Stimulated activated naive CD8-positive, alpha-beta T cell treated with anti-CD3 and anti-CD28 coated beads, Interleukin-15, Interleukin-2, amounts not matched to agents 100 U/mL and 50 U/mL, for 24 hours (primary cell): ENCODE measurements around the gene ERCC8.
"Not testable (repeated sequence)": the region's sequence is repeated elsewhere in the genome, so short reads cannot be mapped to it uniquely, and the experiment has no call there.

Experiments
- ATAC-seq: fragments of 150-1000 bp; cut with Tn5 transposase; one replicate; pipeline ENCODE4 v1.10.0; 2021
- DNase-seq: peaks from one replicate; pipeline ENCODE4 v3.0.0; 2021

Gene ERCC8

DNA sequence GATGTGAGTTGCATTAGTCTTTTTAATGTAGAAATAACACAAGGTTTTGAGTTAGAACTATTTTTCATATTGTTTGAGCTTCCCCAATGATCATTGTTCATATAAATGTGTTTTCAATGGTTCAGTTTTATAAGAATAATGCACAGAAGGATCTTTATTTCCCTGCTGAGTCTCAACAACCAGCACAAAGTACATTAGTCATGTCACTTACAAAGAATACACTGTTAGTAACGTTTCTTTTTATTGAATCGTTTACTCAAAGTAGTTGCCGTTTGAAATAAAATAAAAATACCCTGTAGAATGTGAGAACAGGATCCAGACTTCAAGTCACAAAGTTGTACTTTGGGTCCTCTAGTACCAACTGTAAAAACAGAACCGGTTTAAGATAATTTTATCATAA is 41.5 kb downstream of the ERCC8 start:
- ATAC-seq, result no peak
- no peak for DNase-seq

DNA sequence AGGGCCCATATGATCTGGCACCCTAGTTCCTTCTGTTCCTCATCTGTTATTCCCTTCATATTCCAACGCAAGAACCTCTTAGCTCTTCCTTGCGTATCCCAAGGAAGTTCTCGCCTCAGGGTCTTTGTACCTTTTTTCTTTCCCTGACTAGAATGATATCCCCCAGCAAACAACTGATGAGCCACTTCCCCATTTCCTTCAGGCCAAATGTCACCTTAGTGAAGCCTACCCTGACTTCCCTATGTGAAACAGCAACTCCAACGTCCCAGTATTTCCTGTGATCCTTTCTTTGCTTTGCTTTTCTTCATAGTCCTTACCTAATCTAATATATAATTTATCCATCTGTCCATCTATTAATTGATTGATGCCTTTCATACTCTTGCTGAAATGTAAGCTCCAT is 47.9 kb downstream of the ERCC8 start:
- ATAC-seq, result no peak
- DNase-seq, result no peak

DNA sequence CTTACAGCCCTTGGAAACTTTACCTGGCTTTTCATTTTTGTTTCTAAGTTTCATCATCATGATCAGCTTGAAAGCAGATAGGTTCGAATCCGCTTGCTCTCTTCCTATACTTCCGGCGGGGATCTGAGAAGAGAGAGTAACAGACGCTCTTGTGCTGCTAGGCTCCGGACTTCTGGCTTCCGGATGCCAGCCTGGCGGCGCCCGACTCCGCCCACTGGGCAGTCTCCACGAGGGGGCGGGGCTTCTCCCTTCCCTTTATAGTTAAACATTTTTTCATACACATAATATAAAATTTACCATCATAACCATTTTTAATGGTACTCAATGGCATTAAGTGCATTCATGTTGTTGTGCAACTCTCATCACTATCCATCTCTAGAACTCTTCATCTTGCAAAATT is 51.3 kb downstream of the ERCC8 start:
- ATAC-seq (no peak), DNase-seq (no peak)

DNA sequence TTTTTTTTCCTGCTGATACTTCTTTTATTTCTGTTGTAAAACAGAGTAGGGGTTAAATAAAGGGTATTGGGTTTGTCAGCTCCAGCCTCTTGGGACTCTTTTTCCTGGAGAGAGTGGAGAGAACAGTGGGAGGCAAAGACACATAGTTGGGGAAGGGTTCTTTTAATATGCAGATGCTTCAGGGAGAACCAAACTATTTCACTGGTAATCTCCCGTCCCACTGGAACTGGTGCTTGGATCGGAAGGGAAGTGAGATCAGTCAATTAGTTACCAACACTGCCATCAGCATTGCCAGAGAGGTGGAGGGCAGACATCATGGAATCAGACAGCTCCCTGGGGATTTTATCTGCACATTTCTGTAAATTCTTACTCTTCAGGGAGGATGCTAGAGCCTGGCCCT is 53.2 kb downstream of the ERCC8 start:
- ATAC-seq, result no peak

DNA sequence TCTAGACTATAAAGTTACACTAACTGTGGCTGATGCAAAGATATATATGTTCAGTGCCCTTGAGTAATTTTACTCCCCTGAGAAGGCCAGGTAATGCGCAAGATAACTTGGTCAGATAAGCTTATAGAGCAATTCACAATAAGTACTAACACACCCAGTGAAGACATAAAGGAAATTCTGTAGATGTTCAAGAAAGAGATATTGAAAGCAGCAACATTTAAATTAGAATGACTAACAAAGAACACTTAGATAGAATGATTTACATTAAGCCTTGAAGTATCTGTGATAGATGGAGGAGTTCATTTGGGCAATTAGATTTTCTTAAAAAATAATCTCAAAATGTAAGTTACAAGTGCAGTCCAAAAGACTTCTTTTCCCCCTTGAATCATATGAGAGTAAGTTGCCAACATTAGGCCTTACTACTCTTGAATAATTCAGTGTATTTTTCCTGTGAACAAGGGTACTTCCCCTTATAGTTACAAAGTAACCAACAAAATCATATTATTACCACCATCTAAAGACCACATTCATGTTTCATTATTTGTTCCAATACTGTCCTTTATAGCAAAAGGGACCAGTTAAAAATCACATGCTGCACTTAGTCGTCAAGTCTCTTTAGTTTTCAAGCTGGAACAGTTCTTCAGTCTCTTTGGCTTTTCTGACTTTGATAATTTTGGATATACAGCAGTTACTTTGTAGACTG is 56.4 kb downstream of the ERCC8 start:
- ATAC-seq, result peak; percentile 55

More for the DNA sequence above, 53.2 kb downstream of the ERCC8 start:
- no peak for DNase-seq

DNA sequence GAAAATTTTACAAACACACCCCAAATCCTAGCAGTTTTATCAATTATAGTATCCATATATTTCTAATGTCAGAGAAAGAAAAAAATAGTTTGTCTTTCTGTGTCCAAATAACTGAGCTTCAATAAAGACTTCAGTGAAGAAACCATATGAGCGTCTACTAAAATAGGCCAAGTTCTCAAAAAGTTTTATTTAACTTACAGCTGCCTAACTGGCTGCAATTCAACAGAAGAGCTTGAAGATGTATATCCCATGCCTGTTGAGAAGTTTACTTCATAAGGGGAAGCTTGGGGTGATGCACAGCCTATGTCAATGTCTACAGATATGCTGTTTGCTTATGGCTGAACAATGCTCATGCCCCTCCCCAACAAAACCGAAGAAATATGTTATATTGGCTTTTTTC is 57.1 kb downstream of the ERCC8 start:
- DNase-seq (no peak), ATAC-seq (no peak)

More for the DNA sequence above, 56.4 kb downstream of the ERCC8 start:
- no peak for DNase-seq

DNA sequence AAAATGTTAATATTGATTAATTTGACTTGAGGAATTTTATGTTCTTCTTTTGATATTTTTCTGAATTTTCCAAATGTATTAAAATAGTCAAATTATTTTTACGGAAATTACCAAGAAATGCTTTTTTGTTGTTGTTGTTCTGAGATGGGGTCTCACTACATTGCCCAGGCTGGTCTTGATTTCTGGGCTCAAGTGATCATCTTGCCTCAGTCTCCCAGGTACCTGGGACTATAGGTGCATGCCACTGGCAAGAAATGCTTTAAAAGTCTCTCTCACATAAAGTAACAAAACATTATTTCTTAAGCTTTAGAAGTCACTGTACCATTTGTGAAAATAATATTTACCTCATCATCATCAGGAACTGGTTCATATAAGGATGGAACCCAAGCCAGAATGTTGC is 57.8 kb downstream of the ERCC8 start:
- ATAC-seq, result no peak
- DNase-seq, result no peak

DNA sequence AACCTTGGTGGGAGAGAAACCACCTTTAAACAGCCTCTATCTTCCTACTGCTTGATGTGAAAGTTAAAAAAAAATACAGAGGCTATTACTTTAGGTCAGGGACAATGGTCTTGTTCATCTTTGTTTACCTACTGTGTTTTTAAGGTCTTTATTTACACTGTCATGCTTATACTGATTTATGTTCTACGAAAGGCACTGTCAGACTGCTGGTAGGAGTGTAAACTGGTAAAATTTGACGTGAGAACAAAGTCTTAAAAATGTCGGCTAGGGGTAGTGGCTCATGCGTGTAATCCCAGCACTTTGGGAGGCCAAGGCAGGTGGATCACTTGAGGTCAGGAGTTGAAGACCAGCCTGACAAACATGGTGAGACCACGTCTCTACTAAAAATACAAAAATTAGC is 58.7 kb downstream of the ERCC8 start:
- DNase-seq (no peak), ATAC-seq (no peak)

DNA sequence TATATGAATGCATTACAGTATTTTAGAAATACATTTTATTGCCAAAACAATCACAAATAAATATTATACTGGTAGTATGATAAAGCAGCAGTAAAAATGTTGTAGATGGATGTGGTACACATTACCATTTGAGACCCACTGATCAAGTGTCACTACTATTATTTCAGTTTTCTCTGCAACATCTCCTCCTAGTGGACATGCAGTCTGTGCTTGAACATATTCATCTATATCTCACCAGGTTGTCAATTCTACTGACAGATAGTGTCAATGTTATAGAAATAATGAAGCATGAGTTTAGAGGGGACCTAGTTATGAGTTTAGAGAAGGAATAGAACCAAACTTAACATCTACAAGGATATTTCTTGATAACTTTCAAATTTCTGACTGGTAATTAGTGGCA is 61.6 kb downstream of the ERCC8 start:
- ATAC-seq (no peak), DNase-seq (no peak)

DNA sequence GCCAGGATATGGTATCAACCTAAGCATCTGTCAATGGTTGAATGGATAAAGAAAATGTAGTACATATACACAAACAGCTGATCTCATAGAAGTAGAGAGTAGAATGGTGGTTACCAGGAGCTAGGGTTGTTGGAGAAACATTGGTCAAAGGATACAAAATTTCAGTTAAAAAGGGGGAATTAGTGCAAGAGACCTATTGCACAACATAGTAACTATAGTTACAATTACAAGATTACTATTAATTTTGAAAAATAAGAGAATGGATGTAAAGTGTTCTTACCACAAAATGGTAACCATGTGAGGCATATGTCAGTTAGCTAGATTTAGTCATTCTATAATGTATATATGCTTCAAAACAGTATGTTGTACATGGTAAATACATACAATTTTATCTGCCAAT is 72.0 kb downstream of the ERCC8 start:
- no peak for DNase-seq
- no peak for ATAC-seq

DNA sequence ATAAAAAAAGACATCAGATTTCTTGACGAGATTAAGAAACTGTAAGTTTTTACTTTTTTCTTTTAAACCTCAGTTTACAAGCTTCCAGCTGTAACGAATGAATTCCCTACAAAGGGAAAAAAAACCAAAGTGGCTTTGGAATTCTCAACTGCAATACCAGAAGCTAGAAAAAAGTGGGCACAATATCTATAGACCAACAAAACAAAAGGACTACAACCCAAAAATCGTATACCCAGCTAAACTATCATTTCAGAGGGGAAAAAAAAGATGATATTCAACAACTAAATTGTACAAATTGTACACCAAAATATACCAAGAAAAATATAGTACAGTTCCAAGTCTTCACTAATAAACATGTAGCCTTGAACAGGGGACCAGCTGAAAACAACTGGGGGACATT is 74.0 kb downstream of the ERCC8 start:
- DNase-seq, result no peak

DNA sequence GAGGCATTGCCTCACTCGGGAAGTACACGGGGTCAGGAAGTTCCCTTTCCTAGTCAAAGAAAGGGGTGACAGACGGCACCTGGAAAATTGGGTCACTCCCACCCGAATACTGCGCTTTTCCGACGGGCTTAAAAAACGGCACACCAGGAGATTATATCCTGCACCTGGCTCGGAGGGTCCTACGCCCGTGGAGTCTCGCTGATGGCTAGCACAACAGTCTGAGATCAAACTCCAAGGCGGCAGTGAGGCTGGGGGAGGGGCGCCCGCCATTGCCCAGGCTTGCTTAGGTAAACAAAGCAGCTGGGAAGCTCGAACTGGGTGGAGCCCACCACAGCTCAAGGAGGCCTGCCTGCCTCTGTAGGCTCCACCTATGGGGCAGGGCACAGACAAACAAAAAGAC is 84.3 kb downstream of the ERCC8 start:
- not testable (repeated sequence) for DNase-seq, ATAC-seq

More for the DNA sequence above, 74.0 kb downstream of the ERCC8 start:
- ATAC-seq, result no peak

DNA sequence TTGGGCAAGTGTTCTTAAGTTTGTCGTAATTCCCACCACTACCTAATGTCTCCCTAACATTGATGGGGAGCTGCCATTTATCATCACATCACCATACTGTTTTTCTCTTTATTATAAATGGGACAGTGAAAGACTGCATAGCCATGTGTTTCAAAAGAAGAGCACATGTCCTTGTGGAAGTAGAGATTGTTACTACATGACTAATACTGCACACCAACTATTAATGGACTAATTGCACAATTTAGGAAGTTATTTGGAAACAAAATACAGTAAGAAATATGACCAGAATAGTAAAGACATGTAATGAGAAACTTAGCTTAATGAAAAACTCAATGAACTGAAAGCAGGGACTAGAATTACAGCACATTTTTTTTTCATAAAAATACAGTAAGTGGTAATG is 88.8 kb downstream of the ERCC8 start:
- DNase-seq (no peak), ATAC-seq (no peak)

DNA sequence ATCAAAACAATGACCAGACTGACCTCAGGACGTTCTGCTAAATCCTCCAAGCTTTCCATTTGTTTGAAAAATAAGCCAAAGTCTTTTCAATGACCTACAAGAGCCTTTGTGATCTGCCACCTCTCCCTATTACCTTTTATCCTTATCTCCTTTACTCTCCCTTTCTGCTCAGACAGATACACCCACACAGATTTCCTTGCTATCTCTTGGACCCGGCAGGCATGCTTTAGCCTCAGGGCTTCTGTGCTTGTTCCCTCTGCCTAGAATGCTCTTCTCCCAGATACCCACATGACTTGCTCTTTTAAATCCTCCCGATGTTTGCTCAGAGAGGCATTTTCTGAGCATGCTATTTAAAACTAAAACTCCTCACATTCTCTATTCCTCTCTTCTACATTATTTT is 91.9 kb downstream of the ERCC8 start:
- DNase-seq (no peak), ATAC-seq (no peak)

DNA sequence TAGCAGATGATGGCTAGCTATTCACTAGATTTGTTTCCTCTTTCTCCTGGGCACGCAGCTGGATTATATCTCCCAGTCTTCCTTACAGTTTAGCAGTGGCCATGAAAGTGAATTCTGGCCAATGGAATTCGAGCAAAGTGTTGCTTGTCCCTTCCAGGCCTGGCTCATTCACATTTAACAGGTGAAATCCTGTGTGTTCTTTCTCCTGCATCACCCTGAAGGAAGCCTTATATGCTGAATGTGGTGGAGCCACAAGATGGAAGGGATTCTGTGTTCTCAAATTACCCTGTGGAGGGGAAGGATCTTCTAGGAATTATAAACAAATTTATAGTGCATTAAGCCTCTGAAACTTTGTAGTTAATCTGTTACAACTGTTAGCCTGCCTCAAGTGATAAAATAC is 92.6 kb downstream of the ERCC8 start:
- DNase-seq (no peak), ATAC-seq (no peak)

DNA sequence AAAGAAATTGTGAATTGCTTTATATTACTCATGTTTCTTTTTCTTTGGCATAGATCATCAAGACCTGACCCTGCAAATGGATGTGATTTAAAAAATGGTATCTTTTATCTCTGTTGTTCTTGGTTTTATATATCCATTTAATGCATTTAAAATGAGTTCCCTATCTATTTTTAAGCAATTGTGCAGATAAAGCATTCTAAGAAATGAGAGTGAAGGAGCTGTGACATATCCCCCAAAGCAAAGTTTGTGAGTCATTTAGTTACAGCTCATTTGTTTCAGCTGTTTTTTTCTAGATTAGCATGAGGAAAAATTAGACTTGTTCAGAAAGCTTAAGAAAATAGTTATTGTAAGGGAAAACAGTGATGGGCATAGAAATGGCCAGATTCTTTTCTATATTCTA is 93.2 kb downstream of the ERCC8 start:
- DNase-seq (no peak), ATAC-seq (no peak)

DNA sequence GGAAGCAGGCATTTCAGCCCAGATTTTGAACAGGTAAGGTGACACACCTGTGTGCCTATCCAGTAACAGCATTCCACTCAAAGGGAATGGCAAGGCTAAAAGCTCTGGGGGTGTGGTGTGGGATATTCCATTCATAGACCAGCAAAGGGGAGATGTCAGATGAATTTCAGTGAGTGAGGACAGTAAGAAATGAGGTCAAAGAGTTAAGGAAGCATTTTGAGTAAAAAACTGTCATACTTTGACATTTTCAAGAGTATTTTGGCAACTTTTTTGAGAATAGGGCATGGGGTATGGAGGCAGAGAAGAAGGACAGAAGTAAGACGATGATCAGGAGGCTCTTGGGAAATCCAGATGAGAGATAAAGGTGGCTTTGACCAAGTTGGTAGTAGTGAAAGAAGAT is 98.6 kb downstream of the ERCC8 start:
- DNase-seq (no peak), ATAC-seq (no peak)

DNA sequence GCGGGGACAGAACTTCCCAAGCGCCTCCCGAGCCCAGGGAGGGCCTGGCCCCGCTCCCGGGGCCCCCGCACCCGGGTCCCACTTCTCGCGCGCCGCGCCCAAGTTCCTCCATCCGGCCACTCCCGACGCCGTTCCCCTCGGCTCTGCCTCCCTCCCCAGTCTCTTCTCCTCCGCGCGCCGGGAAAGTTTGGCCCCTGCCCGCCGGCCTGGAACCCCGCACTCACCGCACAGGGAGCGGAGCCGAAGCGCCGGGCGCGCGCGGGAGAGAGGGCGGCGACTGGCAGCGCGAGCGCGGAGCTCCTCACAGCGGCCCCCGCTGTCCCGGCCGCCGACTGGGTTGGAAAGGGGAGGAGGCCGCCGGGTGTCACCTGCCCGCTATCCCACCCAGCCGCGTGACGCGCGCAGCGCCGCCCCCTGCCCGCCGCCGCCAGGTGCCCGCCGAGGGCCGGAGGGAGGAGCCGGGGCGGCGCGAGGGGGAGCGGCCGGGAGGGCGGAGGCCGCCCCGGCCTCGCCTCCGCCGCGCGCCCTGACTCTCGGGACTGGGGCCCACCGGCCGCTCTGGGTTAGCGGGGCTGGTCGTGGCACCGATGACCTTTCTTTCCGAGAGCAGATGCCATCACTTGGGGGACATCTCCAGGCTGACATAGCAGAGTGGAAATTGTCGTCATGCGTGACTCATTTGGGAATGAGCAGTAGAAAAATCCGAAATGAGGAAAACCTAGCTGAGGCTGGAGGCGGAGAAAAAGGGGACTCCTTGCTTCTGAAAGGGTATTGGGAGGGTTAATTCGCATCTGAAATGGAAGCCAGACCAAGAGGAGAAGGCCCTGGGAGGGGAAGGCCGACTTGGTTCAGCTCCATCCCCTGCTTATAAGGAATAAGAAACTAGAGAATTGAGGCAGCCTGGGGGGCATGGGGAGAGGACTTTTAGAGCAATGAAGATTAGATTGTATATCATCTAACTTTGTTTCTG is 100.6 kb downstream of the ERCC8 start, which contains the start of gene ELOVL7:
Gene ELOVL7, minus strand, starts transcription at position 334 of the 970 bp plus-strand sequence. CDS start 56,872 bp downstream, outside the sequence.
- peak; percentile 70 for DNase-seq

DNA sequence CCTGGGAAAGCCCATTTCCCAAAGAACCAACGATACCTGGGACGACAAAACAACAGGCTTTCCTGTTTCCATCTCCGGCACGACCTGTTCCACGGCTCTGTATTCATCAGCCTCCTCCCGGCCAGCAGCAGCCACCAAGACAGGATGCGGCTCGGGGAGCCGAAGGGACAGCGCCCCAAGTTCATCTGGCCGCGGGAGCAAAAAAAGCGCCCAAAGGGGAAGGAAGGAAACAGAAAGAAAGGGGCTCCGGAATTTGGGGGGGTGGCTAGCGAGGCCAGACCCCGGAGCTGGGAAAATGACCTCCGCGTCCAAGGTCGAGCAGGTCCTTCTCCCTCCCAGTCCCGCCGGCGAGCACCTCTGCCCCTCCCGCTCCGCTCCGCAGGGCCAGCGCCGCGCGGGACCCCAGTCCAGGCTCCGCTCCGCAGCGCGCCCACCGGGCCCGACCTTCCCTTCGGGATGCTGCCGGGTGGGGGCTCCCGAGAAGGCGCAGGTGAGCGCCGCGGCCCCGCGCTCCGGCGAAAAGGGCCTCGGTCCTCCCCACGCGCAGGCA is 101.4 kb downstream of the ERCC8 start:
- peak; percentile 9 for DNase-seq
- ATAC-seq, result no peak

More for the DNA sequence above, 100.6 kb downstream of the ERCC8 start, which contains the start of gene ELOVL7:
- peak; percentile 93 for ATAC-seq

DNA sequence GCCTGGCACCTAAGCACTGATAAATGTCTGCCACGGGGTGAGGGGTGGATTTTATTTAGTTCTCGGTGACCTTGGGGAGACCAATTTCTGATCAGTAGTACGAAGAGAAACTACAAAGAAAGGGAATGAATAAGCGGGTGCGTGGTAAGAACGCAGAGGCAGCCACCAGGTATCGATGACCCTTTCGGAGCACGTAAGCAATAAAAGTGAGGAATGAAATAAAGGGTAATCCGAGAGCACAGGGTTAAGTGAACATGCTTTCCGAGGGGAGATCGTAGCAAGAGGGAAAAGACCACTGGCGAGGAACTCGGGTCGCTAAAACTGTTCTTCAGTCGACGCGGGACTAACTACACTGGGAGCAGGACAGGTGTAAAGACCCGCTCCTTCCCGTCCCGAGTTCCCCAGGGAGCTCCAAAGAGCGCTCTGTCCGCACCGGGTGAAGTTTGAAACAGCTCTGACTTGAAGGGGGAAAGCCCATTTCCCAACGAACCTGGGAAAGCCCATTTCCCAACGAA is 101.9 kb downstream of the ERCC8 start:
- DNase-seq, result no peak
- ATAC-seq, result no peak

DNA sequence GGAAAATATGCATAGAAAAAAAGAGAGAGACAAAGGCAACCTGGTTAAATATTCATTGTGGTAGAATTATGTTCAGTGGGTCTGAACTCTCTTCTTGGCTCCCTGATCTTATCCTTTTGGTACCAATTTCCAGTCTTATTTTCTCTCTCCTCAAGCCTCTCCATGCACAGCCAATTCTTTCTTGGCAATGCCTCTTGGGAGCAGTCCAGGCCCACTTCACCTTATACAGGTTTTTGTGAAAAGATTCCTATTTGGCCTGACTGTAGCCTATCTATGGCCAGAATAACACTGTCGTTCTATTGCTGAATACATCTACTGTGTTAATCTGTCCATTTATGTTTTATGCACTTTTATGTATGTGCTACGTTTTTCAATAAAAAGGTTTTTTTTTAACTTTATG is 103.5 kb downstream of the ERCC8 start:
- DNase-seq (no peak), ATAC-seq (no peak)

DNA sequence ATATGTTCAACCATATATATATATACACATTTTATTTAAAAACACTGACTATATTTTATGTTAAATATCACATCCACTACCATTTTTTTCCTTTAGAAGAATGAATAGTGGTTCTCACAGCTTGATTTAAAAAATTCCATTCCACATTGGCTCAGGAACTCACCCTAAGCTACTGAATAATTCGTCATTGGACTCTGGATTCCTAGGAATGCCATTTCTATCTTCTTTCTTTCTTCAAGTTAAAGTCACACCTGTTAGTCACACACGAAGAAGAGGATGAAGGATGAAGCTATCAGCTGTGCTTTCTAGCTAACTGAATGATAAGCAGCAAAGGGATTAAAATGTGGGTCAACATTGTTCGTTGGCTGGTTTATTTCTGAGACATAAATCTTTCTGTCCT is 108.7 kb downstream of the ERCC8 start:
- no peak for DNase-seq
- no peak for ATAC-seq

DNA sequence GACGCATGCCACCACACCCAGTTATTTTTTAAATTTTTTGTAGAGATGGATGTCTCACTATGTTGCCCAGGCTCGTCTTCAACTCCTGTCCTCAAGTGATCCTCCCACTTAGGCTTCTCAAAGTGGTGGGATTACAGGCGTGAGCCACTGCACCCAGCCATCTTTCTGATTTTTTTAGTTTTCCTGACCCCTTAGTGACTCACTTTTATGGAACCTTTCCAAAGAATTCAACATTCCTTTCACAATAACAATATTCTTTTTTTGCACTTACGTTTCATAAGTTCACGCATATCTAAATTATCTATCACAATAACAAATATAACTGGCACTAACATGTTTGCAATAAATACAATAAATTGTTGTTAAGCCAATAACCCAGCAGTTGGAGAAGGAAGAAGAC is 109.3 kb downstream of the ERCC8 start:
- ATAC-seq, result no peak
- no peak for DNase-seq
